DND-41 (cell line): ENCODE results near the gene TOMM34.

ENCODE experiments used
- CTCF ChIP-seq: IDR thresholded peaks from 2 replicates; pipeline ENCODE4 v1.5.1; 2012; ENCODE audit warnings: borderline replicate concordance, low read length, moderate library complexity, mild to moderate bottlenecking; ENCODE audit not compliant: poor library complexity, severe bottlenecking; ENCODE audit errors: extremely low read depth
- EZH2 ChIP-seq: IDR thresholded peaks from 3 replicates; pipeline ENCODE4 v1.6.1; 2012; ENCODE audit warnings: borderline replicate concordance, low read depth, mild to moderate bottlenecking, moderate library complexity, low read length, inconsistent platforms; ENCODE audit not compliant: severe bottlenecking

- no peak for TF ChIP-seq CTCF
- no peak for TF ChIP-seq EZH2
Observed at GRCh38 chr20:44965651-44966029, 5.4 kb upstream of the TOMM34 start.
